ENCODE data around the gene CKMT2. TPM values are rescaled to one million over a fixed set of nuclear protein-coding genes. Genes with fewer than 3 reads are reported as not detected.

Gene CKMT2
- total RNA-seq: 1.0 TPM

GRCh38 chr5:81233080-81233634 is at the start of gene CKMT2:
Gene CKMT2 (plus strand): TSS chr5:81233322. CDS start chr5:81251133, 17,811 bp downstream.
- no peaks in the 10 kb centered on the region for H3K27me3 ChIP-seq (ENCODE audit: insufficient read depth, low read length)
- H3K4me3 ChIP-seq (ENCODE audit: low read length): no peak within 1 kb of the TSS
- H3K4me1 ChIP-seq (ENCODE audit: insufficient read depth, low read length): peaks cover 13% of the 10 kb centered on the region
- H3K9me3 ChIP-seq (ENCODE audit: low read depth, low read length): no peaks in the 10 kb centered on the region

GRCh38 chr5:81183811-81184748 is 49.0 kb upstream of the CKMT2 start:
- Histone ChIP-seq H3K27me3 (ENCODE audit: insufficient read depth, low read length) (no peaks in the 10 kb centered on the region), H3K4me1 (ENCODE audit: insufficient read depth, low read length) (no peaks in the 10 kb centered on the region), H3K9me3 (ENCODE audit: low read depth, low read length) (no peaks in the 10 kb centered on the region), H3K4me3 (ENCODE audit: low read length) (no peak overlapping the region)

- Histone ChIP-seq H3K4me3 (ENCODE audit: low read length) (no peak overlapping the region), H3K4me1 (ENCODE audit: insufficient read depth, low read length) (no peaks in the 10 kb centered on the region), H3K9me3 (ENCODE audit: low read depth, low read length) (no peaks in the 10 kb centered on the region), H3K27me3 (ENCODE audit: insufficient read depth, low read length) (no peaks in the 10 kb centered on the region)
Measured at GRCh38 chr5:81184749-81185110, 48.4 kb upstream of the CKMT2 start.

- H3K4me1 ChIP-seq (ENCODE audit: insufficient read depth, low read length): no peaks in the 10 kb centered on the region
- no peak overlapping the region for H3K4me3 ChIP-seq (ENCODE audit: low read length)
- H3K9me3 ChIP-seq (ENCODE audit: low read depth, low read length): no peaks in the 10 kb centered on the region
- H3K27me3 ChIP-seq (ENCODE audit: insufficient read depth, low read length): no peaks in the 10 kb centered on the region
Measured at GRCh38 chr5:81187885-81188284, 45.2 kb upstream of the CKMT2 start.

- H3K27me3 ChIP-seq (ENCODE audit: insufficient read depth, low read length): no peaks in the 10 kb centered on the region
- H3K4me3 ChIP-seq (ENCODE audit: low read length): no peak overlapping the region
- H3K4me1 ChIP-seq (ENCODE audit: insufficient read depth, low read length): no peaks in the 10 kb centered on the region
- H3K9me3 ChIP-seq (ENCODE audit: low read depth, low read length): no peaks in the 10 kb centered on the region
Measured at GRCh38 chr5:81188962-81189361, 44.2 kb upstream of the CKMT2 start.

GRCh38 chr5:81189875-81190498 is 43.1 kb upstream of the CKMT2 start:
- peaks cover 5% of the 10 kb centered on the region for H3K4me1 ChIP-seq (ENCODE audit: insufficient read depth, low read length)
- no peak overlapping the region for H3K4me3 ChIP-seq (ENCODE audit: low read length)
- no peaks in the 10 kb centered on the region for H3K27me3 ChIP-seq (ENCODE audit: insufficient read depth, low read length)
- no peaks in the 10 kb centered on the region for H3K9me3 ChIP-seq (ENCODE audit: low read depth, low read length)

- Histone ChIP-seq H3K4me3 (ENCODE audit: low read length) (no peak overlapping the region), H3K9me3 (ENCODE audit: low read depth, low read length) (no peaks in the 10 kb centered on the region), H3K4me1 (ENCODE audit: insufficient read depth, low read length) (peaks cover 7% of the 10 kb centered on the region), H3K27me3 (ENCODE audit: insufficient read depth, low read length) (peaks cover 3% of the 10 kb centered on the region)
Measured at GRCh38 chr5:81191726-81192372, 41.3 kb upstream of the CKMT2 start.

- Histone ChIP-seq H3K4me3 (ENCODE audit: low read length) (no peak overlapping the region), H3K27me3 (ENCODE audit: insufficient read depth, low read length) (peaks cover 3% of the 10 kb centered on the region), H3K4me1 (ENCODE audit: insufficient read depth, low read length) (peaks cover 7% of the 10 kb centered on the region), H3K9me3 (ENCODE audit: low read depth, low read length) (no peaks in the 10 kb centered on the region)
Measured at GRCh38 chr5:81192373-81192750, 40.8 kb upstream of the CKMT2 start.

- Histone ChIP-seq H3K9me3 (ENCODE audit: low read depth, low read length) (no peaks in the 10 kb centered on the region), H3K4me1 (ENCODE audit: insufficient read depth, low read length) (peaks cover 7% of the 10 kb centered on the region), H3K27me3 (ENCODE audit: insufficient read depth, low read length) (peaks cover 3% of the 10 kb centered on the region), H3K4me3 (ENCODE audit: low read length) (no peak overlapping the region)
Measured at GRCh38 chr5:81194633-81195334, 38.3 kb upstream of the CKMT2 start.

GRCh38 chr5:81195335-81195929 is 37.7 kb upstream of the CKMT2 start:
- peaks cover 3% of the 10 kb centered on the region for H3K27me3 ChIP-seq (ENCODE audit: insufficient read depth, low read length)
- H3K9me3 ChIP-seq (ENCODE audit: low read depth, low read length): no peaks in the 10 kb centered on the region
- H3K4me1 ChIP-seq (ENCODE audit: insufficient read depth, low read length): peaks cover 7% of the 10 kb centered on the region
- H3K4me3 ChIP-seq (ENCODE audit: low read length): no peak overlapping the region

GRCh38 chr5:81202655-81203054 is 30.5 kb upstream of the CKMT2 start:
- Histone ChIP-seq H3K4me3 (ENCODE audit: low read length) (no peak overlapping the region), H3K4me1 (ENCODE audit: insufficient read depth, low read length) (no peaks in the 10 kb centered on the region), H3K27me3 (ENCODE audit: insufficient read depth, low read length) (no peaks in the 10 kb centered on the region), H3K9me3 (ENCODE audit: low read depth, low read length) (no peaks in the 10 kb centered on the region)

- H3K4me1 ChIP-seq (ENCODE audit: insufficient read depth, low read length): no peaks in the 10 kb centered on the region
- H3K9me3 ChIP-seq (ENCODE audit: low read depth, low read length): no peaks in the 10 kb centered on the region
- H3K4me3 ChIP-seq (ENCODE audit: low read length): no peak overlapping the region
- H3K27me3 ChIP-seq (ENCODE audit: insufficient read depth, low read length): no peaks in the 10 kb centered on the region
Measured at GRCh38 chr5:81203729-81204128, 29.4 kb upstream of the CKMT2 start.

GRCh38 chr5:81204205-81204604 is 28.9 kb upstream of the CKMT2 start:
- no peaks in the 10 kb centered on the region for H3K9me3 ChIP-seq (ENCODE audit: low read depth, low read length)
- no peaks in the 10 kb centered on the region for H3K4me1 ChIP-seq (ENCODE audit: insufficient read depth, low read length)
- H3K4me3 ChIP-seq (ENCODE audit: low read length): no peak overlapping the region
- no peaks in the 10 kb centered on the region for H3K27me3 ChIP-seq (ENCODE audit: insufficient read depth, low read length)

- no peaks in the 10 kb centered on the region for H3K27me3 ChIP-seq (ENCODE audit: insufficient read depth, low read length)
- H3K9me3 ChIP-seq (ENCODE audit: low read depth, low read length): no peaks in the 10 kb centered on the region
- no peaks in the 10 kb centered on the region for H3K4me1 ChIP-seq (ENCODE audit: insufficient read depth, low read length)
- H3K4me3 ChIP-seq (ENCODE audit: low read length): no peak overlapping the region
Measured at GRCh38 chr5:81205058-81205457, 28.1 kb upstream of the CKMT2 start.

Measured in mononuclear cell (primary cell).